AG09309 (cell line): Measurements from ENCODE around the gene TCP11L2.

Experiments used
- DNase-seq: peaks from one replicate; pipeline ENCODE4 v3.0.0-alpha.2; 2010; ENCODE audit warnings: low read depth
- H3K4me3 ChIP-seq: 2 replicates; pipeline ENCODE4 v1.5.1; 2011; ENCODE audit warnings: mild to moderate bottlenecking, low read depth, low read length, moderate library complexity; ENCODE audit not compliant: control insufficient read depth
- TF ChIP-seq, protein P1 (sequence below): IDR thresholded peaks from 2 replicates; pipeline ENCODE4 v1.5.1; 2011; ENCODE audit warnings: mild to moderate bottlenecking, low read depth, low read length, inconsistent platforms; ENCODE audit not compliant: insufficient read depth, control insufficient read depth; ENCODE audit errors: missing control alignments

The TCP11L2 gene

DNA sequence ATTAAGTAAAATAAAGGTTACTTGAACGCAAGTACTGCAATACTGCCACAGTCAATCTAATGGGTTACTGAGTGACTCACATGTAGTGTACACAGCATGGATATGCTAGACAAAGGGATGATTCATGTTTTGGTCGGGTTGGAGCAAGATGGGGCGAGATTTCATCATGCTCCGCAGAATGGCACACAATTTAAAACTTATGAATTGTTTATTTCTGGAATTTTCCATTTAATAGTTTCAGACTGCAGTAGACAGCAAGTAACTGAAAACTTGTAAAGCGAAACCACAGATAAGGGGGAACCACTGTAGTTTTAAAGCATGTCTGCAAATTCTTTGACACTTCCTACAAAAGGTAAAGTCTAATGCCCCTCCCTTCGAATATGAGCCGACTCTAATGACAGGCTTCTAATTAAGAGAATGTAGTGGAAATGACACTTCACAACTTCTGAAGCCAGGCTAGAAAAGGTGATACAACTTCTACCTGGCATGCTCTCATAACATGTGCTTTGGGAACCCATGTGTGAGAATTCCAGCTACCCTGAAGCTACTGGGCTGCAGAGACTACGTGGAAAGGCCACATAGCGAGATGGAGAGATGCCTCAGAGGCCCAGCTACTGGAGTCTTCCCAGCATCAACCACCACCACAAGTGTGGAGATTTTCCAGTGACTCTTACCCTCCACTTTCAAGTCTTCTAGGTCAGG is 13.9 kb upstream of the TCP11L2 start:
- no peak overlapping the region for H3K4me3 ChIP-seq
- peak; percentile 95 for DNase-seq
- TF ChIP-seq, protein P1, sequence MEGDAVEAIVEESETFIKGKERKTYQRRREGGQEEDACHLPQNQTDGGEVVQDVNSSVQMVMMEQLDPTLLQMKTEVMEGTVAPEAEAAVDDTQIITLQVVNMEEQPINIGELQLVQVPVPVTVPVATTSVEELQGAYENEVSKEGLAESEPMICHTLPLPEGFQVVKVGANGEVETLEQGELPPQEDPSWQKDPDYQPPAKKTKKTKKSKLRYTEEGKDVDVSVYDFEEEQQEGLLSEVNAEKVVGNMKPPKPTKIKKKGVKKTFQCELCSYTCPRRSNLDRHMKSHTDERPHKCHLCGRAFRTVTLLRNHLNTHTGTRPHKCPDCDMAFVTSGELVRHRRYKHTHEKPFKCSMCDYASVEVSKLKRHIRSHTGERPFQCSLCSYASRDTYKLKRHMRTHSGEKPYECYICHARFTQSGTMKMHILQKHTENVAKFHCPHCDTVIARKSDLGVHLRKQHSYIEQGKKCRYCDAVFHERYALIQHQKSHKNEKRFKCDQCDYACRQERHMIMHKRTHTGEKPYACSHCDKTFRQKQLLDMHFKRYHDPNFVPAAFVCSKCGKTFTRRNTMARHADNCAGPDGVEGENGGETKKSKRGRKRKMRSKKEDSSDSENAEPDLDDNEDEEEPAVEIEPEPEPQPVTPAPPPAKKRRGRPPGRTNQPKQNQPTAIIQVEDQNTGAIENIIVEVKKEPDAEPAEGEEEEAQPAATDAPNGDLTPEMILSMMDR: no peak

DNA sequence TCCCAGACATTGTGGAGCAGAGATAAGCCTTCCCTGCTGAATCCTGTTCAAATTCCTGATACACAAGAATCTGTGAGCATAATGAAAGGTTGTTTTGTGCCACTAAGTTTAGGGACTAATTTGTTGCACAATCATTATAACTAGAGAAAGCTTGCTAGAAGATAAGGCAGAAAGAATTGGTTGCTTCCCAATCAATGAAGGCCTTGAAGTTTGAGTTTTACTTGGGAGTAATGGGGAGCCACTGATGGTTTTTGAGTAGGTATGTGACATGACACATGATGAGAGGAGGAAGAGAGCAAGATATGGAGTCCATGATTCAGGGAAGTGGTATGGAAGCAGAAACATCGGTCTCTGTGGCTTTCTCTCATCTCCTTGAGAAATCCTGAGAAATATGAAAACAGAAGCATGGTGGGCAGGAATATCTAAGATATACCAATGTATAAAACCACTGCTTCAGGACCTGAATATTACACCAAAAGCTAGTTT is 13.3 kb upstream of the TCP11L2 start:
- TF ChIP-seq, protein P1: no peak
- DNase-seq: no peak
- no peak overlapping the region for H3K4me3 ChIP-seq

DNA sequence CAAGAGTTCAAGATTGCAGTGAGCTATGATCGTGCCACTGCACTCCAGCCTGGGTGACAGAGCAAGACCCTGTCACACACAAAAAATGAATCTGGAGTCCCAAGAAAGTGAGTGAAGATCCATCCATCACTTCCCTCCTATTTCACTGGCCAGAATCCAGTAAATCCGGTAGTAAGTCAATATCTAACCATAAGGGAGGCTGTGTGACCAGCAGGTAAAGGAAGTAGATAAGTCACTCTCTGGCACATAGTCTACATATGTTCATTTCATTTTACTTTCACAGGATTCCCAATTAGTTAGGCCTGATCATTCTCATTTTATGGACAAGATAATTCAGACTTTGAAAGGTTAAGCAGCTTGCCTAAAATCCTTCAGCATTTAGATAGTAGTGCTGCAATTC is 11.9 kb upstream of the TCP11L2 start:
- no peak overlapping the region for H3K4me3 ChIP-seq
- DNase-seq: no peak
- TF ChIP-seq, protein P1: no peak

DNA sequence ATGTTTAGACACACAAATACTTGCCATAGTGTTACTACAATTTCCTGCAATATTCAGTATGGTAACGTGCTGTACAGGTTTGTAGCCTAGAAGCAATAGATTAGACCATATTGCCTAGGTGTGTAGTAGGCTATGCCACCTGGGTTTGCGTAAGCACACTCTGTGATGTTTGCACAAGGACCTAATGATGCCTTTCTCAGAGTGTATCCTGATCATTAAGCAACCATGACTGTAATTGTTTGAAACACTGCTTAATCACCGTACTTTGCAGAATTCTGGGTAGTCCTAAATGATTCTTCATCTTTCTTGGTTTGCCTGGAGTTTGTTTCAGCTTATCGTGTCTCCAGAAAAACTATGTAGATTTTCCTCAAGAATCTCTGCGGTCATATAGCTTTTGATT is 11.2 kb upstream of the TCP11L2 start:
- no peak for DNase-seq

DNA sequence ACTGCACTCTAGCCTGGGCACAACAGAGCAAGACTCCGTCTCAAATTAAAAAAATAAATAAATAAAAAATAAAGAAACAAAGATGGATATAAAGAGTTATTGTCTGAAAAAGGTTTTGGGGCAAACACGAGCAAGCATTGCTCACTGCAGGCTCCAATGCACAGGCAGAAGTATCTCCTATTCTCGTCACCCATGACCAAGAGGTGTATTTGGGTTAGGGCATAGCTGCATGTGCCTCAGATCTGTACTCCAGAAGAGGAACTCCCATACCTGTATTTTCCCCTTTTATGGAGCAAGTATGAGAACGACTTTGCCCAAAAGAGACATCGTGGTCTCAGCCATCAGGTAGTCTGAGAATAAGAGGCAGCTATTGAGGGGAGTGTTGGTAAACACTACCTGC is 10.2 kb upstream of the TCP11L2 start:
- no peak overlapping the region for H3K4me3 ChIP-seq
- TF ChIP-seq, protein P1: no peak
- no peak for DNase-seq

More for the DNA sequence above, 11.2 kb upstream of the TCP11L2 start:
- H3K4me3 ChIP-seq: no peak overlapping the region
- TF ChIP-seq, protein P1: no peak

DNA sequence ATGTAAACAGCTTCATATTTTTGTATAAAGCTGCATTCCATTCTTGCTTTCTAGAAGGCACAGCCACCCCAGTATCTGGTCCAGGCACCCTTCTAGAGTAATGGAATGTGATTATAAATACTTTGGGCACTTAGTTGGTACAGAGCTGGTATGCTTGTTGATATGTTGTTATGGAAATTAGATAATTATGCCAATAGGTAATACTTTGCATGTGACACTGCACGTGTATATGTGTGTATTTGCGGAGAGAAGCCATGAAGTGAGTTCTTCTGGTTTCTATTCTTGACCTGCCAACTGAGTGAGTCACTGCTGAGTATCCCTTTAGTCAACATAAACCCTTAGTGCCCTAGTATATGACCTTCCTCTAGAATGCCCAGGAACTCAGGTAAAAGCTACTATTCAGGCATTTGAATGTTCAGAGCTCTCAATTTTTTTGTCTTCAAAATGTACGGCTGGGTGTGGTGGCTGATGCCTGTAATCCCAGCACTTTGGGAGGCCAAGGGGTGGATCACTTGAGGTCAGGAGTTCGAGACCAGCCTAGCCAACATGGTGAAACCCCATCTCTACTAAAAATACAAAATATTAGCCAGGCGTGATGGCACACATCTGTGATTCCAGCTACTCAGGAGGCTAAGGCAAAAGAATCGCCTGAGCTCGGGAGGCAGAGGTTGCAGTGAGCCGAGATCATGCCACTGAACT is 6.2 kb upstream of the TCP11L2 start:
- TF ChIP-seq, protein P1: no peak
- no peak overlapping the region for H3K4me3 ChIP-seq
- peak; percentile 55 for DNase-seq
